T-helper 1 cell treated with Interleukin-12 subunit alpha and Interleukin-12 subunit beta and Interleukin-4 antibody, amounts not matched to agents 30 μg/mL and 1 μg/mL, for 36 hours (primary cell): ENCODE data around the gene NUP210.

Experiments used
- H3K27ac Mint-ChIP-seq: one replicate; pipeline ENCODE4 v1.8.0; 2021; ENCODE audit warnings: mild to moderate bottlenecking, mixed read lengths
- H3K27me3 Mint-ChIP-seq: one replicate; pipeline ENCODE4 v1.8.0; 2021; ENCODE audit warnings: low read depth, mixed read lengths
- H3K36me3 Mint-ChIP-seq: one replicate; pipeline ENCODE4 v1.8.0; 2021; ENCODE audit warnings: low read depth, mixed read lengths
- H3K4me1 Mint-ChIP-seq: one replicate; pipeline ENCODE4 v1.8.0; 2021; ENCODE audit warnings: low read depth, mixed read lengths
- H3K4me3 Mint-ChIP-seq: one replicate; pipeline ENCODE4 v1.8.0; 2021; ENCODE audit warnings: mild to moderate bottlenecking, moderate library complexity, mixed read lengths
- H3K9me3 Mint-ChIP-seq: one replicate; pipeline ENCODE4 v1.8.0; 2021; ENCODE audit warnings: mixed read lengths

NUP210 gene

GRCh38 chr3:13276438-13277195 is 143.5 kb downstream of the NUP210 start:
- Mint-ChIP-seq H3K9me3 (no peaks in the 10 kb centered on the region), H3K27me3 (peaks cover 42% of the 10 kb centered on the region), H3K4me1 (no peaks in the 10 kb centered on the region), H3K36me3 (no peaks in the 10 kb centered on the region), H3K4me3 (no peak overlapping the region), H3K27ac (no peak overlapping the region)

- Mint-ChIP-seq H3K27me3 (peaks cover 33% of the 10 kb centered on the region), H3K4me3 (no peak overlapping the region), H3K9me3 (no peaks in the 10 kb centered on the region), H3K27ac (no peak overlapping the region), H3K4me1 (no peaks in the 10 kb centered on the region), H3K36me3 (no peaks in the 10 kb centered on the region)
Observed at GRCh38 chr3:13275376-13276005, 144.6 kb downstream of the NUP210 start.

- Mint-ChIP-seq H3K9me3 (no peaks in the 10 kb centered on the region), H3K4me3 (no peak overlapping the region), H3K27ac (no peak overlapping the region), H3K27me3 (peaks cover 26% of the 10 kb centered on the region), H3K36me3 (no peaks in the 10 kb centered on the region), H3K4me1 (no peaks in the 10 kb centered on the region)
Observed at GRCh38 chr3:13274551-13275332, 145.4 kb downstream of the NUP210 start.

- H3K27me3 Mint-ChIP-seq: peaks cover 28% of the 10 kb centered on the region
- H3K4me3 Mint-ChIP-seq: no peak overlapping the region
- no peaks in the 10 kb centered on the region for H3K9me3 Mint-ChIP-seq
- no peaks in the 10 kb centered on the region for H3K4me1 Mint-ChIP-seq
- no peak overlapping the region for H3K27ac Mint-ChIP-seq
- H3K36me3 Mint-ChIP-seq: no peaks in the 10 kb centered on the region
Observed at GRCh38 chr3:13274125-13274524, 146.0 kb downstream of the NUP210 start.

GRCh38 chr3:13273604-13274105 is 146.5 kb downstream of the NUP210 start:
- Mint-ChIP-seq H3K27me3 (peaks cover 28% of the 10 kb centered on the region), H3K4me3 (no peak overlapping the region), H3K36me3 (no peaks in the 10 kb centered on the region), H3K27ac (no peak overlapping the region), H3K4me1 (no peaks in the 10 kb centered on the region), H3K9me3 (no peaks in the 10 kb centered on the region)

GRCh38 chr3:13272831-13273603 is 147.1 kb downstream of the NUP210 start:
- no peaks in the 10 kb centered on the region for H3K36me3 Mint-ChIP-seq

GRCh38 chr3:13269711-13270378 is 150.3 kb downstream of the NUP210 start:
- peaks cover 16% of the 10 kb centered on the region for H3K27me3 Mint-ChIP-seq
- no peaks in the 10 kb centered on the region for H3K36me3 Mint-ChIP-seq
- H3K4me3 Mint-ChIP-seq: no peak overlapping the region
- H3K9me3 Mint-ChIP-seq: no peaks in the 10 kb centered on the region
- H3K4me1 Mint-ChIP-seq: no peaks in the 10 kb centered on the region
- H3K27ac Mint-ChIP-seq: no peak overlapping the region

More at GRCh38 chr3:13272831-13273603, 147.1 kb downstream of the NUP210 start:
- Mint-ChIP-seq H3K27me3 (peaks cover 28% of the 10 kb centered on the region), H3K27ac (no peak overlapping the region), H3K4me1 (no peaks in the 10 kb centered on the region), H3K4me3 (no peak overlapping the region), H3K9me3 (no peaks in the 10 kb centered on the region)

- no peaks in the 10 kb centered on the region for H3K36me3 Mint-ChIP-seq
- H3K9me3 Mint-ChIP-seq: no peaks in the 10 kb centered on the region
- no peak overlapping the region for H3K27ac Mint-ChIP-seq
- H3K27me3 Mint-ChIP-seq: peaks cover 16% of the 10 kb centered on the region
- no peaks in the 10 kb centered on the region for H3K4me1 Mint-ChIP-seq
- H3K4me3 Mint-ChIP-seq: no peak overlapping the region
Observed at GRCh38 chr3:13268961-13269441, 151.1 kb downstream of the NUP210 start.

- no peaks in the 10 kb centered on the region for H3K4me1 Mint-ChIP-seq
- H3K27ac Mint-ChIP-seq: no peak overlapping the region
- peaks cover 16% of the 10 kb centered on the region for H3K27me3 Mint-ChIP-seq
- no peaks in the 10 kb centered on the region for H3K9me3 Mint-ChIP-seq
- no peak overlapping the region for H3K4me3 Mint-ChIP-seq
- H3K36me3 Mint-ChIP-seq: no peaks in the 10 kb centered on the region
Observed at GRCh38 chr3:13268120-13268519, 152.0 kb downstream of the NUP210 start.

- no peak overlapping the region for H3K4me3 Mint-ChIP-seq
- H3K9me3 Mint-ChIP-seq: no peaks in the 10 kb centered on the region
- no peak overlapping the region for H3K27ac Mint-ChIP-seq
- H3K36me3 Mint-ChIP-seq: no peaks in the 10 kb centered on the region
- H3K27me3 Mint-ChIP-seq: peaks cover 7% of the 10 kb centered on the region
- H3K4me1 Mint-ChIP-seq: peaks cover 7% of the 10 kb centered on the region
Observed at GRCh38 chr3:13266651-13267362, 153.3 kb downstream of the NUP210 start.
